GM23338 (cell line): ENCODE measurements around the gene ADGRB3. TPM values are rescaled to one million over a fixed set of nuclear protein-coding genes. Genes with fewer than 3 reads are reported as not detected.

Experiments
- ATAC-seq: fragments of 200-7000 bp; cut with Tn5 transposase; 3 replicates; pipeline ENCODE4 v1.9.1; 2020
- DNase-seq: peaks from one replicate; pipeline ENCODE4 v3.0.0-alpha.2; 2015; ENCODE audit warnings: low spot score
- H2AFZ ChIP-seq: fragments of 200-600 bp; sonication (generic); 2 replicates; pipeline ENCODE4 v1.8.0; 2016; ENCODE audit warnings: antibody characterized with exemption, mild to moderate bottlenecking, moderate library complexity
- H3F3A ChIP-seq: fragments of 200-600 bp; sonication (generic); replicated peaks from 2 replicates; pipeline ENCODE4 v1.8.0; 2017; ENCODE audit warnings: antibody characterized with exemption, mixed run types, low read depth
- H3K27ac ChIP-seq: fragments of 200-600 bp; sonication (generic); 2 replicates; pipeline ENCODE4 v1.6.1; 2016; ENCODE audit warnings: low read depth
- H3K27me3 ChIP-seq: fragments of 200-600 bp; sonication (generic); 2 replicates; pipeline ENCODE4 v1.8.0; 2016; ENCODE audit warnings: mild to moderate bottlenecking, mixed run types, moderate library complexity; ENCODE audit not compliant: insufficient read depth
- H3K36me3 ChIP-seq: fragments of 200-600 bp; sonication (generic); 2 replicates; pipeline ENCODE4 v1.8.0; 2016; ENCODE audit warnings: mild to moderate bottlenecking; ENCODE audit not compliant: insufficient read depth
- H3K4me1 ChIP-seq: fragments of 200-600 bp; sonication (generic); 2 replicates; pipeline ENCODE4 v1.8.0; 2016; ENCODE audit warnings: mild to moderate bottlenecking, moderate library complexity; ENCODE audit not compliant: insufficient read depth
- H3K4me2 ChIP-seq: fragments of 200-600 bp; sonication (generic); 2 replicates; pipeline ENCODE4 v1.7.1; 2017; ENCODE audit warnings: mixed run types
- H3K4me3 ChIP-seq: fragments of 200-600 bp; sonication (generic); 2 replicates; pipeline ENCODE4 v1.6.1; 2016; ENCODE audit warnings: mixed run types
- H3K79me2 ChIP-seq: fragments of 200-600 bp; sonication (generic); replicated peaks from 2 replicates; pipeline ENCODE4 v1.8.0; 2017; ENCODE audit warnings: mild to moderate bottlenecking; ENCODE audit not compliant: insufficient read depth
- H3K9me2 ChIP-seq: fragments of 200-600 bp; sonication (generic); 2 replicates; pipeline ENCODE4 v1.8.0; 2017; ENCODE audit not compliant: insufficient read depth
- H4K20me1 ChIP-seq: fragments of 200-600 bp; sonication (generic); replicated peaks from 2 replicates; pipeline ENCODE4 v1.8.0; 2017; ENCODE audit warnings: mild to moderate bottlenecking; ENCODE audit not compliant: insufficient read depth
- H3K27ac Mint-ChIP-seq: 2 replicates; pipeline ENCODE4 v1.8.0; 2020; ENCODE audit warnings: inconsistent platforms, mild to moderate bottlenecking, moderate library complexity, mixed read lengths
- H3K27me3 Mint-ChIP-seq: 3 replicates; pipeline ENCODE4 v1.8.0; 2022; ENCODE audit warnings: low read depth, mild to moderate bottlenecking, moderate library complexity, mixed read lengths, inconsistent platforms; ENCODE audit not compliant: insufficient read depth, poor library complexity
- H3K36me3 Mint-ChIP-seq: 3 replicates; pipeline ENCODE4 v1.8.0; 2021; ENCODE audit warnings: low read depth, mild to moderate bottlenecking, inconsistent platforms, moderate library complexity, mixed read lengths
- H3K4me1 Mint-ChIP-seq: 3 replicates; pipeline ENCODE4 v1.8.0; 2020; ENCODE audit warnings: mild to moderate bottlenecking, inconsistent platforms, mixed read lengths
- H3K4me3 Mint-ChIP-seq: 3 replicates; pipeline ENCODE4 v1.8.0; 2021; ENCODE audit warnings: moderate library complexity, mild to moderate bottlenecking, inconsistent platforms, mixed read lengths
- H3K9me3 Mint-ChIP-seq: 3 replicates; pipeline ENCODE4 v1.8.0; 2020; ENCODE audit warnings: moderate library complexity, mild to moderate bottlenecking, inconsistent platforms, mixed read lengths
- CREB1 ChIP-seq: fragments of 250-450 bp; sonication (Bioruptor Pico); IDR thresholded peaks from 2 replicates; pipeline ENCODE4 v1.5.0; 2020; ENCODE audit warnings: low read depth, mild to moderate bottlenecking, moderate library complexity
- EZH2 ChIP-seq: fragments of 200-600 bp; sonication (generic); IDR thresholded peaks from one replicate; pipeline ENCODE4 v1.8.0; 2017; ENCODE audit warnings: antibody characterized with exemption, mild to moderate bottlenecking, low read depth; ENCODE audit not compliant: unreplicated experiment
- EZH2phosphoT487 ChIP-seq: fragments of 200-600 bp; sonication (generic); IDR thresholded peaks from one replicate; pipeline ENCODE4 v1.8.1; 2018; ENCODE audit warnings: antibody characterized with exemption; ENCODE audit not compliant: unreplicated experiment
- JUNB ChIP-seq: IDR thresholded peaks from one replicate; pipeline ENCODE4 v1.6.1; 2016; ENCODE audit warnings: antibody characterized with exemption; ENCODE audit not compliant: unreplicated experiment
- NANOG ChIP-seq: IDR thresholded peaks from 2 replicates; pipeline ENCODE4 v1.6.1; 2016; ENCODE audit warnings: antibody characterized with exemption, borderline replicate concordance
- POLR2AphosphoS5 ChIP-seq: IDR thresholded peaks from 2 replicates; pipeline ENCODE4 v1.6.1; 2016; ENCODE audit warnings: antibody characterized with exemption, low read depth
- REST ChIP-seq: IDR thresholded peaks from one replicate; pipeline ENCODE4 v1.6.1; 2018; ENCODE audit warnings: antibody characterized with exemption; ENCODE audit not compliant: unreplicated experiment
- STAT1 ChIP-seq: IDR thresholded peaks from one replicate; pipeline ENCODE4 v1.6.1; 2016; ENCODE audit warnings: antibody characterized with exemption; ENCODE audit not compliant: unreplicated experiment
- ZNF114 ChIP-seq: fragments of 250-450 bp; sonication (Bioruptor Pico); IDR thresholded peaks from 2 replicates; pipeline ENCODE4 v1.5.0; 2020; ENCODE audit warnings: mild to moderate bottlenecking, moderate library complexity
- ZNF331 ChIP-seq: fragments of 250-450 bp; sonication (Bioruptor Pico); IDR thresholded peaks from 2 replicates; pipeline ENCODE4 v1.5.0; 2020; ENCODE audit warnings: low read depth, mild to moderate bottlenecking, moderate library complexity
- ZNF462 ChIP-seq: fragments of 250-450 bp; sonication (Bioruptor Pico); IDR thresholded peaks from 2 replicates; pipeline ENCODE4 v1.5.0; 2020; ENCODE audit warnings: mild to moderate bottlenecking, moderate library complexity
- polyA plus RNA-seq: library from polyadenylated mRNA; unstranded; fragments of >200 nt; fragmentation: Nextera tagmentation; extraction: Ambion mirVana; gene quantifications from 2 replicates; pipeline ENCODE4 v1.2.1, GENCODE V29; 2016
- total RNA-seq: library from RNA; depleted of rRNA; stranded (reverse); fragments of >200 nt; shearing (Covaris generic); gene quantifications from 2 replicates; pipeline ENCODE4 v1.2.3, GENCODE V29; 2014

The ADGRB3 gene
- total and polyA plus RNA-seq, 2 experiments from 2014 or later: 0.92 to 4.0 TPM

GRCh38 chr6:69421269-69421668 lies 786.2 kb downstream of the ADGRB3 start (continued):
- TF ChIP-seq EZH2: no peak
- TF ChIP-seq CREB1: no peak
- no peak for TF ChIP-seq POLR2AphosphoS5
- TF ChIP-seq ZNF462 (CRISPR knock-in tag): no peak
- no peak for TF ChIP-seq NANOG
- TF ChIP-seq ZNF114: no peak

- H3K4me1 ChIP-seq: peaks cover 15% of the 10 kb centered on the region; the same call in 1 of the 2 replicates
- no peak for DNase-seq
- H2AFZ ChIP-seq: no peak overlapping the region
- Mint-ChIP-seq H3K9me3 (no peaks in the 10 kb centered on the region), H3K4me3 (no peak overlapping the region), H3K36me3 (no peaks in the 10 kb centered on the region), H3K27ac (no peak overlapping the region), H3K27me3 (no peaks in the 10 kb centered on the region), H3K4me1 (peaks cover 10% of the 10 kb centered on the region; the same call in 2 of the 3 replicates)
- no peak for ATAC-seq
- H3K4me2 ChIP-seq: no peak overlapping the region
- H3F3A ChIP-seq: no peaks in the 10 kb centered on the region
- H3K4me3 ChIP-seq: no peak overlapping the region
- no peaks in the 10 kb centered on the region for H3K9me2 ChIP-seq
- H3K27ac ChIP-seq: no peak overlapping the region
- H3K36me3 ChIP-seq: no peaks in the 10 kb centered on the region
- H3K27me3 ChIP-seq: no peaks in the 10 kb centered on the region
- no peaks in the 10 kb centered on the region for H3K79me2 ChIP-seq
- no peak for TF ChIP-seq EZH2
- TF ChIP-seq POLR2AphosphoS5: no peak
- no peak for TF ChIP-seq CREB1
- no peak for TF ChIP-seq REST
- TF ChIP-seq JUNB: no peak
- TF ChIP-seq ZNF331 (CRISPR knock-in tag): no peak
- no peak for TF ChIP-seq STAT1
- no peak for TF ChIP-seq ZNF114
- TF ChIP-seq NANOG: no peak
- TF ChIP-seq EZH2phosphoT487: no peak
- no peaks in the 10 kb centered on the region for H4K20me1 ChIP-seq
Measured at GRCh38 chr6:69422020-69422419, 786.9 kb downstream of the ADGRB3 start.
